NCI-H748 (cell line): ENCODE measurements around the gene SAMD11.
A peak's percentile ranks its signal among the peaks of the same experiment; 100 is the strongest.

Source experiments
- DNase-seq: peaks from one replicate; lab custom pipeline; 2025; ENCODE audit not compliant: unreplicated experiment; lab: John Stamatoyannopoulos, UW

Gene SAMD11

GRCh38 chr1:917076-917459 is 6.7 kb upstream of the SAMD11 start:
- no peak for DNase-seq

- no peak for DNase-seq
These were observed 6.1 kb upstream of the SAMD11 start for GRCh38 chr1:917466-918091.

- DNase-seq: no peak
These were observed 5.4 kb upstream of the SAMD11 start for GRCh38 chr1:918353-918752.

GRCh38 chr1:918843-919242 is 4.9 kb upstream of the SAMD11 start:
- DNase-seq: no peak

- no peak for DNase-seq
These were observed 4.4 kb upstream of the SAMD11 start for GRCh38 chr1:919271-919872.

GRCh38 chr1:920010-920409 is 3.7 kb upstream of the SAMD11 start:
- peak; percentile 34 for DNase-seq

GRCh38 chr1:920521-920920 is 3.2 kb upstream of the SAMD11 start:
- peak; percentile 56 for DNase-seq

- DNase-seq: peak; percentile 81
These were observed 2.5 kb upstream of the SAMD11 start for GRCh38 chr1:921011-921837.

- DNase-seq: peak; percentile 55
These were observed 400 bp downstream of the SAMD11 start for GRCh38 chr1:923991-924655.

- peak; percentile 72 for DNase-seq
These were observed 1.2 kb downstream of the SAMD11 start for GRCh38 chr1:924656-925560.

- peak; percentile 56 for DNase-seq
These were observed 2.1 kb downstream of the SAMD11 start for GRCh38 chr1:925561-926421.

GRCh38 chr1:927234-927633 is 3.5 kb downstream of the SAMD11 start:
- DNase-seq: no peak

GRCh38 chr1:927748-928147 is 4.0 kb downstream of the SAMD11 start:
- no peak for DNase-seq

GRCh38 chr1:928825-929661 is 5.3 kb downstream of the SAMD11 start:
- DNase-seq: no peak

- DNase-seq: no peak
These were observed 6.2 kb downstream of the SAMD11 start for GRCh38 chr1:929712-930632.

GRCh38 chr1:930633-931138 is 7.0 kb downstream of the SAMD11 start:
- no peak for DNase-seq

GRCh38 chr1:931380-932172 is 7.9 kb downstream of the SAMD11 start:
- no peak for DNase-seq
